HEK293 (cell line): ENCODE results near the gene CACNG4.

Experiments
- CTCF ChIA-PET: fragments of 350-600 bp; formaldehyde crosslinking; extraction: SDS; loops from one replicate; lab custom pipeline; 2021; ENCODE audit warnings: antibody characterized with exemption; lab: Yijun Ruan, JAX
- POLR2A ChIA-PET: fragments of 300-600 bp; formaldehyde crosslinking; extraction: SDS; loops from one replicate; lab custom pipeline; 2020; ENCODE audit warnings: antibody characterized with exemption, inconsistent platforms; lab: Yijun Ruan, JAX
- H3K27ac ChIP-seq: fragments of 200-500 bp; sonication (Bioruptor generic); 2 replicates; pipeline ENCODE4 v1.5.1; 2014; ENCODE audit warnings: low read depth, low read length, control low read depth, inconsistent platforms; ENCODE audit errors: extremely low read depth
- H3K36me3 ChIP-seq, 2 experiments: fragments of 200-500 bp in 1 of 2; sonication (Bioruptor generic) in 1 of 2; 1 replicate in 1 of 2; 2 replicates in 1 of 2; pipeline ENCODE4 v1.5.1; 2014 to 2017; ENCODE audit warnings: inconsistent platforms in 2 of 2, low read length in 2 of 2; ENCODE audit not compliant: control insufficient read depth in 2 of 2, insufficient read depth in 1 of 2
- H3K4me1 ChIP-seq: fragments of 200-500 bp; sonication (Bioruptor generic); 2 replicates; pipeline ENCODE4 v1.5.1; 2014; ENCODE audit warnings: mild to moderate bottlenecking, low read length, inconsistent platforms; ENCODE audit not compliant: control insufficient read depth, insufficient read depth
- H3K4me3 ChIP-seq: 2 replicates; pipeline ENCODE4 v1.5.1; 2011; ENCODE audit warnings: low read depth, mild to moderate bottlenecking, control low read depth, low read length, moderate library complexity
- H3K9me3 ChIP-seq: fragments of 200-500 bp; sonication (Bioruptor generic); 2 replicates; pipeline ENCODE4 v1.5.1; 2014; ENCODE audit warnings: low read depth, low read length, inconsistent platforms; ENCODE audit not compliant: control insufficient read depth, insufficient read depth
- KLF1 ChIP-seq: fragments of 450-650 bp; formaldehyde crosslinking; IDR thresholded peaks from 2 replicates; pipeline ENCODE4 v1.5.1; 2016; ENCODE audit warnings: missing biosample characterization, missing genetic modification characterization
- MEIS1 ChIP-seq: sonication (generic); formaldehyde crosslinking; IDR thresholded peaks from 2 replicates; pipeline ENCODE4 v1.8.1; 2022; ENCODE audit warnings: missing genetic modification reagents, mild to moderate bottlenecking, borderline replicate concordance
- SCRT2 ChIP-seq: fragments of 450-650 bp; formaldehyde crosslinking; IDR thresholded peaks from 2 replicates; pipeline ENCODE4 v1.5.1; 2016; ENCODE audit warnings: missing biosample characterization, missing genetic modification characterization
- SP3 ChIP-seq: fragments of 450-650 bp; formaldehyde crosslinking; IDR thresholded peaks from 2 replicates; pipeline ENCODE4 v1.5.1; 2016; ENCODE audit warnings: missing biosample characterization, missing genetic modification characterization
- YY1 ChIP-seq: fragments of 450-650 bp; formaldehyde crosslinking; IDR thresholded peaks from 2 replicates; pipeline ENCODE4 v1.5.1; 2018; ENCODE audit warnings: missing biosample characterization, missing genetic modification characterization
- YY2 ChIP-seq: fragments of 450-650 bp; formaldehyde crosslinking; IDR thresholded peaks from 2 replicates; pipeline ENCODE4 v1.5.1; 2016; ENCODE audit warnings: missing biosample characterization, missing genetic modification characterization
- ZBTB21 ChIP-seq: fragments of 450-650 bp; formaldehyde crosslinking; IDR thresholded peaks from 2 replicates; pipeline ENCODE4 v1.5.1; 2017; ENCODE audit warnings: missing biosample characterization, missing genetic modification characterization
- ZNF112 ChIP-seq: fragments of 450-650 bp; formaldehyde crosslinking; IDR thresholded peaks from 2 replicates; pipeline ENCODE4 v1.5.0; 2017; ENCODE audit warnings: missing biosample characterization, missing genetic modification characterization
- ZNF202 ChIP-seq: fragments of 450-650 bp; formaldehyde crosslinking; IDR thresholded peaks from 2 replicates; pipeline ENCODE4 v1.5.1; 2016; ENCODE audit warnings: missing biosample characterization, missing genetic modification characterization, borderline replicate concordance
- ZNF24 ChIP-seq: fragments of 450-650 bp; formaldehyde crosslinking; IDR thresholded peaks from 2 replicates; pipeline ENCODE4 v1.5.1; 2016; ENCODE audit warnings: missing biosample characterization, missing genetic modification characterization
- ZNF585B ChIP-seq: fragments of 450-650 bp; formaldehyde crosslinking; IDR thresholded peaks from 2 replicates; pipeline ENCODE4 v1.5.1; 2016; ENCODE audit warnings: missing biosample characterization, missing genetic modification characterization
- ZNF623 ChIP-seq: fragments of 450-650 bp; formaldehyde crosslinking; IDR thresholded peaks from 2 replicates; pipeline ENCODE4 v1.5.1; 2016; ENCODE audit warnings: missing biosample characterization, missing genetic modification characterization
- ZNF677 ChIP-seq: fragments of 450-650 bp; IDR thresholded peaks from 2 replicates; pipeline ENCODE4 v1.5.0; 2018; ENCODE audit warnings: missing biosample characterization, mild to moderate bottlenecking, missing genetic modification characterization, moderate library complexity
- ZNF776 ChIP-seq: fragments of 450-650 bp; formaldehyde crosslinking; IDR thresholded peaks from 2 replicates; pipeline ENCODE4 v1.5.0; 2017; ENCODE audit warnings: missing biosample characterization, missing genetic modification characterization, borderline replicate concordance
- ZSCAN16 ChIP-seq: fragments of 450-650 bp; formaldehyde crosslinking; IDR thresholded peaks from 2 replicates; pipeline ENCODE4 v1.5.1; 2016; ENCODE audit warnings: missing biosample characterization, missing genetic modification characterization
- TF ChIP-seq, protein P1 (sequence below): fragments of 450-650 bp; formaldehyde crosslinking; conservative IDR thresholded peaks from 2 replicates; pipeline ENCODE4 v1.5.1; 2016; ENCODE audit warnings: low read depth, missing biosample characterization, missing genetic modification characterization
- TF ChIP-seq, protein P2 (sequence below): fragments of 450-650 bp; formaldehyde crosslinking; IDR thresholded peaks from 2 replicates; pipeline ENCODE4 v1.5.1; 2016; ENCODE audit warnings: missing biosample characterization, missing genetic modification characterization
- TF ChIP-seq, protein P3 (sequence below): fragments of 450-650 bp; formaldehyde crosslinking; IDR thresholded peaks from 2 replicates; pipeline ENCODE4 v1.5.1; 2016; ENCODE audit warnings: missing biosample characterization, missing genetic modification characterization
- TF ChIP-seq, protein P4 (sequence below): fragments of 450-650 bp; formaldehyde crosslinking; IDR thresholded peaks from 2 replicates; pipeline ENCODE4 v1.5.1; 2016; ENCODE audit warnings: missing biosample characterization, missing genetic modification characterization

CACNG4 gene

DNA sequence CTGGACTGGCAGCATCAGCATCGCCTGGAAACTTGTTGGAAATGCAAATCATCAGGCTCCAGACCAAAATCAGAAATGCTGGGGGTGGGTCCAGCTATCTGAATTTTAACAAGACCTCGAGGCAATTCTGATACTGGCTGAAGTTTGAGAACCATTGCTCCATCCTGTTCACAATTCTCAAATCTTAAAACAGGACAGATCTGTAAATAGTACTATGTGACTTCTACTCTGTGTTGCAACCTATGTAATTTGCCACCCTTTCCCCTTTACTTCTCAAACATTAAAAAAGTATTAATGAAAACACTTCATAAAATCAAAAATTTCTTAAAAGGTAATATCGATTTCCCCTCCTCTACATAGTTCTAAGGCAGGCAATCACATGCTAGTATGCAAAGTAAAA, 108.4 kb downstream of the CACNG4 start (continued):
- TF ChIP-seq, protein P1, sequence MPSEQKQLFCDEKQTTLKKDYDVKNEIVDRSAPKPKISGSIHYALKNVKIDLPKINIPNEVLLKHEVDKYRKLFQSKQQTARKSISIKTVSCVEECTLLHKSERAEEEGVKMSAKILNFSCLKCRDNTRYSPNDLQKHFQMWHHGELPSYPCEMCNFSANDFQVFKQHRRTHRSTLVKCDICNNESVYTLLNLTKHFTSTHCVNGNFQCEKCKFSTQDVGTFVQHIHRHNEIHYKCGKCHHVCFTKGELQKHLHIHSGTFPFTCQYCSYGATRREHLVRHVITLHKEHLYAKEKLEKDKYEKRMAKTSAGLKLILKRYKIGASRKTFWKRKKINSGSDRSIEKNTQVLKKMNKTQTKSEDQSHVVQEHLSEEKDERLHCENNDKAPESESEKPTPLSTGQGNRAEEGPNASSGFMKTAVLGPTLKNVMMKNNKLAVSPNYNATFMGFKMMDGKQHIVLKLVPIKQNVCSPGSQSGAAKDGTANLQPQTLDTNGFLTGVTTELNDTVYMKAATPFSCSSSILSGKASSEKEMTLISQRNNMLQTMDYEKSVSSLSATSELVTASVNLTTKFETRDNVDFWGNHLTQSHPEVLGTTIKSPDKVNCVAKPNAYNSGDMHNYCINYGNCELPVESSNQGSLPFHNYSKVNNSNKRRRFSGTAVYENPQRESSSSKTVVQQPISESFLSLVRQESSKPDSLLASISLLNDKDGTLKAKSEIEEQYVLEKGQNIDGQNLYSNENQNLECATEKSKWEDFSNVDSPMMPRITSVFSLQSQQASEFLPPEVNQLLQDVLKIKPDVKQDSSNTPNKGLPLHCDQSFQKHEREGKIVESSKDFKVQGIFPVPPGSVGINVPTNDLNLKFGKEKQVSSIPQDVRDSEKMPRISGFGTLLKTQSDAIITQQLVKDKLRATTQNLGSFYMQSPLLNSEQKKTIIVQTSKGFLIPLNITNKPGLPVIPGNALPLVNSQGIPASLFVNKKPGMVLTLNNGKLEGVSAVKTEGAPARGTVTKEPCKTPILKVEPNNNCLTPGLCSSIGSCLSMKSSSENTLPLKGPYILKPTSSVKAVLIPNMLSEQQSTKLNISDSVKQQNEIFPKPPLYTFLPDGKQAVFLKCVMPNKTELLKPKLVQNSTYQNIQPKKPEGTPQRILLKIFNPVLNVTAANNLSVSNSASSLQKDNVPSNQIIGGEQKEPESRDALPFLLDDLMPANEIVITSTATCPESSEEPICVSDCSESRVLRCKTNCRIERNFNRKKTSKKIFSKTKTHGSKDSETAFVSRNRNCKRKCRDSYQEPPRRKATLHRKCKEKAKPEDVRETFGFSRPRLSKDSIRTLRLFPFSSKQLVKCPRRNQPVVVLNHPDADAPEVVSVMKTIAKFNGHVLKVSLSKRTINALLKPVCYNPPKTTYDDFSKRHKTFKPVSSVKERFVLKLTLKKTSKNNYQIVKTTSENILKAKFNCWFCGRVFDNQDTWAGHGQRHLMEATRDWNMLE (tag by site-specific recombination): no peak
- TF ChIP-seq SCRT2 (tag by site-specific recombination) (no peak), ZNF677 (no peak), YY2 (tag by site-specific recombination) (no peak), ZNF585B (no peak), ZNF623 (tag by site-specific recombination) (no peak), ZNF112 (tag by site-specific recombination) (no peak)

DNA sequence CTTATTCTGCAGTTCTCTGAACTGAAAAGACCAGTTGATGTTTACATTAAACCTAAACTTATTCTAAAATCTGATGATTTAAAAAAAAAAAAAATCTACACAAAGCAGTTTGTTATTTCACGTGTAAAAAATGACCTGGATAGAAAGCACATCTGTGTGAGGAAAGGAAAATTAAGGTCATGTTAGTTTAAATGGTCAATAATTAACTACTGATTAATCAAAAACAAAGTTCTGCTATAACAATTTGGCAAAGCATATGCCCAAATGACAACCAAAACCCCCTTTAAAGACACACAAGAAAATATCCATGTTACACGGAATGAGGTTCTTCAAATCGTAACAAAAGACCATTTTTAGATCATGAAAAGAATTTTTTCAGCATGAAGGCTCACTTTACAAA, 110.3 kb downstream of the CACNG4 start:
- CTCF ChIA-PET: interaction anchor here (0.9 kb wide), 1 partner anchor 22 kb away, joined by 4 read pairs; no protein-coding TSS in a partner anchor
- Histone ChIP-seq H3K27ac (no peak overlapping the region), H3K4me1 (no peaks in the 10 kb centered on the region), H3K9me3 (no peaks in the 10 kb centered on the region), H3K4me3 (no peak overlapping the region), H3K36me3 (peaks cover 5 to 34% of the 10 kb centered on the region in 2 experiments; a peak in 2 of 3 replicates)
- POLR2A ChIA-PET: no interaction called here
- TF ChIP-seq ZNF24: no peak
- TF ChIP-seq KLF1: no peak
- TF ChIP-seq ZNF202 (tag by site-specific recombination): no peak
- TF ChIP-seq ZBTB21: no peak
- TF ChIP-seq ZNF776: no peak
- TF ChIP-seq, protein P2, sequence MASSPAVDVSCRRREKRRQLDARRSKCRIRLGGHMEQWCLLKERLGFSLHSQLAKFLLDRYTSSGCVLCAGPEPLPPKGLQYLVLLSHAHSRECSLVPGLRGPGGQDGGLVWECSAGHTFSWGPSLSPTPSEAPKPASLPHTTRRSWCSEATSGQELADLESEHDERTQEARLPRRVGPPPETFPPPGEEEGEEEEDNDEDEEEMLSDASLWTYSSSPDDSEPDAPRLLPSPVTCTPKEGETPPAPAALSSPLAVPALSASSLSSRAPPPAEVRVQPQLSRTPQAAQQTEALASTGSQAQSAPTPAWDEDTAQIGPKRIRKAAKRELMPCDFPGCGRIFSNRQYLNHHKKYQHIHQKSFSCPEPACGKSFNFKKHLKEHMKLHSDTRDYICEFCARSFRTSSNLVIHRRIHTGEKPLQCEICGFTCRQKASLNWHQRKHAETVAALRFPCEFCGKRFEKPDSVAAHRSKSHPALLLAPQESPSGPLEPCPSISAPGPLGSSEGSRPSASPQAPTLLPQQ (tag by site-specific recombination): no peak
- TF ChIP-seq, protein P3, sequence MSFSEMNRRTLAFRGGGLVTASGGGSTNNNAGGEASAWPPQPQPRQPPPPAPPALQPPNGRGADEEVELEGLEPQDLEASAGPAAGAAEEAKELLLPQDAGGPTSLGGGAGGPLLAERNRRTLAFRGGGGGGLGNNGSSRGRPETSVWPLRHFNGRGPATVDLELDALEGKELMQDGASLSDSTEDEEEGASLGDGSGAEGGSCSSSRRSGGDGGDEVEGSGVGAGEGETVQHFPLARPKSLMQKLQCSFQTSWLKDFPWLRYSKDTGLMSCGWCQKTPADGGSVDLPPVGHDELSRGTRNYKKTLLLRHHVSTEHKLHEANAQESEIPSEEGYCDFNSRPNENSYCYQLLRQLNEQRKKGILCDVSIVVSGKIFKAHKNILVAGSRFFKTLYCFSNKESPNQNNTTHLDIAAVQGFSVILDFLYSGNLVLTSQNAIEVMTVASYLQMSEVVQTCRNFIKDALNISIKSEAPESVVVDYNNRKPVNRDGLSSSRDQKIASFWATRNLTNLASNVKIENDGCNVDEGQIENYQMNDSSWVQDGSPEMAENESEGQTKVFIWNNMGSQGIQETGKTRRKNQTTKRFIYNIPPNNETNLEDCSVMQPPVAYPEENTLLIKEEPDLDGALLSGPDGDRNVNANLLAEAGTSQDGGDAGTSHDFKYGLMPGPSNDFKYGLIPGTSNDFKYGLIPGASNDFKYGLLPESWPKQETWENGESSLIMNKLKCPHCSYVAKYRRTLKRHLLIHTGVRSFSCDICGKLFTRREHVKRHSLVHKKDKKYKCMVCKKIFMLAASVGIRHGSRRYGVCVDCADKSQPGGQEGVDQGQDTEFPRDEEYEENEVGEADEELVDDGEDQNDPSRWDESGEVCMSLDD (tag by site-specific recombination): no peak
- TF ChIP-seq, protein P4, sequence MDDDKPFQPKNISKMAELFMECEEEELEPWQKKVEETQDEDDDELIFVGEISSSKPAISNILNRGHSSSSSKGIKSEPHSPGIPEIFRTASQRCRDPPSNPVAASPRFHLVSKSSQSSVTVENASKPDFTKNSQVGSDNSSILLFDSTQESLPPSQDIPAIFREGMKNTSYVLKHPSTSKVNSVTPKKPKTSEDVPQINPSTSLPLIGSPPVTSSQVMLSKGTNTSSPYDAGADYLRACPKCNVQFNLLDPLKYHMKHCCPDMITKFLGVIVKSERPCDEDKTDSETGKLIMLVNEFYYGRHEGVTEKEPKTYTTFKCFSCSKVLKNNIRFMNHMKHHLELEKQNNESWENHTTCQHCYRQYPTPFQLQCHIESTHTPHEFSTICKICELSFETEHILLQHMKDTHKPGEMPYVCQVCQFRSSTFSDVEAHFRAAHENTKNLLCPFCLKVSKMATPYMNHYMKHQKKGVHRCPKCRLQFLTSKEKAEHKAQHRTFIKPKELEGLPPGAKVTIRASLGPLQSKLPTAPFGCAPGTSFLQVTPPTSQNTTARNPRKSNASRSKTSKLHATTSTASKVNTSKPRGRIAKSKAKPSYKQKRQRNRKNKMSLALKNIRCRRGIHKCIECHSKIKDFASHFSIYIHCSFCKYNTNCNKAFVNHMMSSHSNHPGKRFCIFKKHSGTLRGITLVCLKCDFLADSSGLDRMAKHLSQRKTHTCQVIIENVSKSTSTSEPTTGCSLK (tag by site-specific recombination): no peak
- TF ChIP-seq ZSCAN16 (tag by site-specific recombination): no peak
- TF ChIP-seq YY1 (tag by site-specific recombination): no peak
- TF ChIP-seq MEIS1 (CRISPR knock-in tag): no peak
- no peak for TF ChIP-seq SP3 (tag by site-specific recombination)
